D721Med (cell line): ENCODE data around the gene DPP4.

ENCODE experiments used
- DNase-seq: peaks from one replicate; pipeline ENCODE4 v3.0.0; 2011; ENCODE audit warnings: low spot score; ENCODE audit not compliant: insufficient read length
- FAIRE-seq: peaks from 2 replicates; lab custom pipeline; 2011; peaks lifted over from hg19 to GRCh38; lab: Jason Lieb, UNC
- CTCF ChIP-seq: IDR thresholded peaks from 2 replicates; pipeline ENCODE4 v1.5.1; 2012; ENCODE audit warnings: mild to moderate bottlenecking, control low read depth; ENCODE audit not compliant: insufficient read depth; ENCODE audit errors: missing control alignments

Gene DPP4

GRCh38 chr2:162000431-162000830, 73.6 kb downstream of the DPP4 start:
- FAIRE-seq (no peak), DNase-seq (no peak)
- no peak for TF ChIP-seq CTCF

GRCh38 chr2:161999321-161999720, 74.7 kb downstream of the DPP4 start:
- DNase-seq (no peak), FAIRE-seq (no peak)
- TF ChIP-seq CTCF: no peak

GRCh38 chr2:161998857-161999256, 75.2 kb downstream of the DPP4 start:
- TF ChIP-seq CTCF: no peak
- DNase-seq: no peak
- no peak for FAIRE-seq

GRCh38 chr2:161997916-161998471, 76.0 kb downstream of the DPP4 start:
- no peak for TF ChIP-seq CTCF

GRCh38 chr2:161995553-161996016, 78.4 kb downstream of the DPP4 start:
- DNase-seq (no peak), FAIRE-seq (no peak)
- TF ChIP-seq CTCF: no peak

More at GRCh38 chr2:161997916-161998471, 76.0 kb downstream of the DPP4 start:
- DNase-seq: no peak
- no peak for FAIRE-seq

- no peak for DNase-seq
- no peak for TF ChIP-seq CTCF
- FAIRE-seq: no peak
These were observed 79.1 kb downstream of the DPP4 start for GRCh38 chr2:161994761-161995520.

GRCh38 chr2:161992531-161992930, 81.5 kb downstream of the DPP4 start:
- TF ChIP-seq CTCF: no peak
- DNase-seq (no peak), FAIRE-seq (no peak)
